ENCODE data around the gene LAMC1. TPM values are rescaled to one million over a fixed set of nuclear protein-coding genes. Genes with fewer than 3 reads are reported as not detected.

LAMC1 gene
- total RNA-seq, 4 donors from 2014 or later: 58.3 to 124 (median 77.6) TPM

DNA sequence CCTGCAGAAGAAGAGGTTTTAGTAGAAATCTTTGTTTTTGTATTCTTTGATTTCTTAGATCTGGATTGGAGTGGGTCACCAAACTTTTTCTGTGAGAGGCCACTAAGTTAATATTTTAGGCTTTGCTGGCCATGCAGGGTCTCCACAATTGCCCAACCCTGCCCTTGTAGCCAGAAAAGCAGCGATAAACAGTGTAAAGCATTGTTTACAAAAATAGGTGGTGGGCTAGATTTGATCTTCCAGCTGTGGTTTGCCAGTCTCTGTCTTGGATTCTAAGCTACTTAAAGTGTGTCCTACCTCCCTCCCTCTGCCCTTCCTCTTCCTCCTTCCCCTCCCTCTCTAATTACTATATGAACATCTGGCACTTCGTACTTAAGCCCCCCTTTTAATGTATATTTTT, 68.0 kb downstream of the LAMC1 start:
- peaks cover 25% of the 10 kb centered on the region for H3K4me1 ChIP-seq
- TF ChIP-seq, protein P1, sequence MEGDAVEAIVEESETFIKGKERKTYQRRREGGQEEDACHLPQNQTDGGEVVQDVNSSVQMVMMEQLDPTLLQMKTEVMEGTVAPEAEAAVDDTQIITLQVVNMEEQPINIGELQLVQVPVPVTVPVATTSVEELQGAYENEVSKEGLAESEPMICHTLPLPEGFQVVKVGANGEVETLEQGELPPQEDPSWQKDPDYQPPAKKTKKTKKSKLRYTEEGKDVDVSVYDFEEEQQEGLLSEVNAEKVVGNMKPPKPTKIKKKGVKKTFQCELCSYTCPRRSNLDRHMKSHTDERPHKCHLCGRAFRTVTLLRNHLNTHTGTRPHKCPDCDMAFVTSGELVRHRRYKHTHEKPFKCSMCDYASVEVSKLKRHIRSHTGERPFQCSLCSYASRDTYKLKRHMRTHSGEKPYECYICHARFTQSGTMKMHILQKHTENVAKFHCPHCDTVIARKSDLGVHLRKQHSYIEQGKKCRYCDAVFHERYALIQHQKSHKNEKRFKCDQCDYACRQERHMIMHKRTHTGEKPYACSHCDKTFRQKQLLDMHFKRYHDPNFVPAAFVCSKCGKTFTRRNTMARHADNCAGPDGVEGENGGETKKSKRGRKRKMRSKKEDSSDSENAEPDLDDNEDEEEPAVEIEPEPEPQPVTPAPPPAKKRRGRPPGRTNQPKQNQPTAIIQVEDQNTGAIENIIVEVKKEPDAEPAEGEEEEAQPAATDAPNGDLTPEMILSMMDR (IDR thresholded peaks at IDR 0.05): no peak
- no peak for TF ChIP-seq POLR2A (IDR thresholded peaks at IDR 0.05)
- TF ChIP-seq POLR2AphosphoS5 (IDR thresholded peaks at IDR 0.05): no peak
- TF ChIP-seq EP300 (IDR thresholded peaks at IDR 0.05): no peak
- H3K36me3 ChIP-seq: no peaks in the 10 kb centered on the region
- H3K27ac ChIP-seq: peak overlapping the region; percentile 46
- 75% methylated on average over 2 of the region's 2 CpGs for WGBS
- no peaks in the 10 kb centered on the region for H3K27me3 ChIP-seq
- no peaks in the 10 kb centered on the region for H3K9me3 ChIP-seq
- no peak overlapping the region for H3K4me3 ChIP-seq
- DNase-seq (ENCODE audit: low spot score in 2 of 2): no peak

DNA sequence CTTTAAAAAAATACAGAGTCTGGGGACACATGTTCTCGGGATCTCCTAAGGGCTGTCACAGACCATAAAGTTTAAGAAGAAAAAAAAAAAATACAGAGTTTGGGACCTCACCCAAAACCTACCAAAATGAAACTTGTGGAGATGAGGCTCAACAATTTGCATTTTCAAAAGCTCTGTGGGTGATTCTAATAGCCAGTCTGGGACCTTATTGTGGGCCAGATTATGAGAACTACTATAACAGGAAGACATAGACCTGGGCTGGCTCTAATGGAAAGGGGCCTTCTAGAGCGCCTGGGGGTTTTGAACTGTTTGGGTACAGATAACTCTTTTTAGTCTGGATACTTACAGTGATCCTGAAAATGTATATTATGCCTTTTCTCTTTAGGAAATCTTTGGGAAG, 69.1 kb downstream of the LAMC1 start:
- TF ChIP-seq POLR2AphosphoS5 (IDR thresholded peaks at IDR 0.05) (no peak), POLR2A (IDR thresholded peaks at IDR 0.05) (no peak), EP300 (IDR thresholded peaks at IDR 0.05) (no peak)
- TF ChIP-seq, protein P1 (IDR thresholded peaks at IDR 0.05): no peak
- H3K27ac ChIP-seq: no peak overlapping the region
- H3K36me3 ChIP-seq: no peaks in the 10 kb centered on the region
- no peak overlapping the region for H3K4me3 ChIP-seq
- 88% methylated on average over 2 of the region's 2 CpGs for WGBS
- no peak for DNase-seq (ENCODE audit: low spot score in 2 of 2)
- H3K27me3 ChIP-seq: no peaks in the 10 kb centered on the region
- H3K9me3 ChIP-seq: no peaks in the 10 kb centered on the region
- H3K4me1 ChIP-seq: peaks cover 34% of the 10 kb centered on the region

DNA sequence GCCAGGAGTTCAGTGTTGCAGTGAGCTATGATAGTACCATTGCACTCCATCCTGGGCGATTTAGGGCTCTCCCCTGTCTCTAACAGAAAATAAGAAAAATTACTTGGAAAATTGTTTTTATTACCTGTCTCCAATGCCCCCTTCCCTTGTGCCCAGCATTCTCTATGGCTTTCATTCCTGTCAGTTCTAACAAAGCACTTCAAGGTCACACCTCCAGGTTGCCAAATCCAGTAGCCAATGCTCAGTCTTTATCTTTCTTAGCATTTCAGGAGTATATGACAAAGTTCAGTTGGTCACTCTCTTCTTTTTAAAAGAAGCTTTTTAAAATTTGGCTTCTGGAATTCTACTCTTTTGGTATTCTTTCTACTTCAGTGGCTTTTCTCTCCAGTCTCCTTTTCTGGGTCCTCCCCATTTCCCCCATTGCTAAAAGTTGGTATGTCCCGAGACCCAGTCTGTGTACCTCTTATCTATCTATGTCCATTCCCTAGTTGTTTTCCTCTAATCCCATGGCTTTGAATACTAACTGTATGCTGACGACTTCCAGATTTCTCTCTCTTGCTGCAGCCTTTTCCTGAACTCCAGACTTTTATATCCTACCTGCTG, 69.9 kb downstream of the LAMC1 start:
- no peaks in the 10 kb centered on the region for H3K27me3 ChIP-seq
- 91% methylated on average over 3 of the region's 3 CpGs for WGBS
- H3K9me3 ChIP-seq: no peaks in the 10 kb centered on the region
- H3K4me1 ChIP-seq: peaks cover 43% of the 10 kb centered on the region
- no peak overlapping the region for H3K4me3 ChIP-seq
- H3K36me3 ChIP-seq: no peaks in the 10 kb centered on the region
- no peak overlapping the region for H3K27ac ChIP-seq
- no peak for DNase-seq (ENCODE audit: low spot score in 2 of 2)
- no peak for TF ChIP-seq POLR2AphosphoS5 (IDR thresholded peaks at IDR 0.05)
- no peak for TF ChIP-seq POLR2A (IDR thresholded peaks at IDR 0.05)
- no peak for TF ChIP-seq EP300 (IDR thresholded peaks at IDR 0.05)
- TF ChIP-seq, protein P1 (IDR thresholded peaks at IDR 0.05): no peak

DNA sequence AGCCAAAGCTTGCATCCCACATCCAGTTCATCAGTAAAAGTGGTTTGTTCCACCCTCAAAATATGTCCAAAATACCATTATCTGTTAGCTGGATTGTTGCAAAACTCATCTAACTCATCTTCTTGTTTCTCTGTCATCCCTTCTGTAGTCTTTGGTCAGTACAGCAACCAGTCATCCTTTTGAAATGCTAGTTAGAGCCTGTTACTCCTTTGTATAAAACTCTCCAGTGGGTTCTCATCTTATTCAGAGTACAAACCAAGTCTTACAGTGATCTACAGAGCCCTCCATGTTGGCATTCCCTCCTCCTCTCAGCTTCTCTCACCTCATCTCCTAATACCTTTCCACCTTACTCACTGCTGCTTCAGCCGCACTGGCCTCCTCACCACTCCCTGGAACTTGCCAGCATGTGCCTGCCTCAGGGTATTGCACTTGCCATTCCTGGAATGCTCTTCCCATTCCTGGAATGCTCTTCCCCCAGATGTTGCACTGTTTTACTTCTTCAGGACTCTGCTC, 70.6 kb downstream of the LAMC1 start:
- H3K27ac ChIP-seq: no peak overlapping the region
- H3K27me3 ChIP-seq: no peaks in the 10 kb centered on the region
- no peaks in the 10 kb centered on the region for H3K36me3 ChIP-seq
- 48% methylated on average over 1 of the region's 1 CpG for WGBS
- peaks cover 41% of the 10 kb centered on the region for H3K4me1 ChIP-seq
- no peak overlapping the region for H3K4me3 ChIP-seq
- no peak for DNase-seq (ENCODE audit: low spot score in 2 of 2)
- no peak for TF ChIP-seq EP300 (IDR thresholded peaks at IDR 0.05)
- TF ChIP-seq, protein P1 (IDR thresholded peaks at IDR 0.05): no peak
- no peak for TF ChIP-seq POLR2A (IDR thresholded peaks at IDR 0.05)
- no peak for TF ChIP-seq POLR2AphosphoS5 (IDR thresholded peaks at IDR 0.05)
- H3K9me3 ChIP-seq: no peaks in the 10 kb centered on the region

DNA sequence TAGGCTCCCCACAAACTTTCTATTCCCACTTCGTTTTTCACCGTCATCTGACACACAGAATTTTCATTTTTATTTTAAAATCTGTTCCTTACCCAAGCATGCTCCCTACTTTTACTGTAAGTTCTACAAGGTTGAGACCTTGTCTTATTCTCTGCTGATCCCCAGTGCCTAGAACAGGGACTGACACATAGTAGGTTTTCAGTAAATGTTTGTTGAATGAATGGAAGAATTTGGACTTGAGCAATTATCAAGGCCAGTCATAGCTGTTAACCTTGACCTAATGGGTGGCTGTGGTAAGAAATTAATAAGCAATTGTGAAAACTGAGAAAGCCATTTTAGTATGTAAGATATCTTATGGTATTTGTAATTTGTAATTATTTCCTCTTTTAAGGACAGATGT, 71.1 kb downstream of the LAMC1 start:
- TF ChIP-seq POLR2A (IDR thresholded peaks at IDR 0.05): no peak
- TF ChIP-seq POLR2AphosphoS5 (IDR thresholded peaks at IDR 0.05): no peak
- TF ChIP-seq EP300 (IDR thresholded peaks at IDR 0.05): no peak
- TF ChIP-seq, protein P1 (IDR thresholded peaks at IDR 0.05): no peak
- H3K27me3 ChIP-seq: no peaks in the 10 kb centered on the region
- no peak for DNase-seq (ENCODE audit: low spot score in 2 of 2)
- no peak overlapping the region for H3K27ac ChIP-seq
- H3K9me3 ChIP-seq: no peaks in the 10 kb centered on the region
- WGBS: 59% methylated on average over 2 of the region's 2 CpGs
- H3K4me1 ChIP-seq: peaks cover 41% of the 10 kb centered on the region
- no peaks in the 10 kb centered on the region for H3K36me3 ChIP-seq
- no peak overlapping the region for H3K4me3 ChIP-seq
